ENCODE data around the gene RBM34.
"Not testable (repeated sequence)": the region's sequence is repeated elsewhere in the genome, so short reads cannot be mapped to it uniquely, and the experiment has no call there.

Gene RBM34

GRCh38 chr1:235111107-235111506, 49.9 kb downstream of the RBM34 start:
- DNase-seq: no peak

GRCh38 chr1:235108876-235109275, 52.2 kb downstream of the RBM34 start:
- DNase-seq: no peak

- no peak for DNase-seq
These were observed 52.9 kb downstream of the RBM34 start for GRCh38 chr1:235108185-235108593.

GRCh38 chr1:235107368-235108184, 53.5 kb downstream of the RBM34 start:
- DNase-seq: no peak

GRCh38 chr1:235106457-235106856, 54.6 kb downstream of the RBM34 start:
- DNase-seq: no peak

GRCh38 chr1:235105051-235106043, 55.7 kb downstream of the RBM34 start:
- DNase-seq: peak; percentile 31

GRCh38 chr1:235102993-235103411, 58.0 kb downstream of the RBM34 start:
- no peak for DNase-seq

- DNase-seq: no peak
These were observed 58.8 kb downstream of the RBM34 start for GRCh38 chr1:235102259-235102582.

- DNase-seq: no peak
These were observed 59.3 kb downstream of the RBM34 start for GRCh38 chr1:235101558-235102258.

GRCh38 chr1:235100194-235100772, 60.8 kb downstream of the RBM34 start:
- DNase-seq: no peak

- no peak for DNase-seq
These were observed 62.1 kb downstream of the RBM34 start for GRCh38 chr1:235098991-235099390.

GRCh38 chr1:235098547-235098946, 62.5 kb downstream of the RBM34 start:
- no peak for DNase-seq

- DNase-seq: not testable (repeated sequence)
These were observed 63.5 kb downstream of the RBM34 start for GRCh38 chr1:235097501-235097900.

- DNase-seq: no peak
These were observed 65.0 kb downstream of the RBM34 start for GRCh38 chr1:235095938-235096562.

GRCh38 chr1:235093696-235094592, 67.1 kb downstream of the RBM34 start:
- DNase-seq: peak; percentile 67

GRCh38 chr1:235093013-235093695, 67.9 kb downstream of the RBM34 start:
- DNase-seq: peak; percentile 38

GRCh38 chr1:235092415-235092814, 68.6 kb downstream of the RBM34 start:
- DNase-seq: not testable (repeated sequence)

- DNase-seq: not testable (repeated sequence)
These were observed 69.0 kb downstream of the RBM34 start for GRCh38 chr1:235092045-235092406.

- not testable (repeated sequence) for DNase-seq
These were observed 69.6 kb downstream of the RBM34 start for GRCh38 chr1:235091319-235092044.

Data from EL (cell line).